ENCODE results near the gene ITM2C. TPM values are rescaled to one million over a fixed set of nuclear protein-coding genes. Genes with fewer than 3 reads are reported as not detected.

ITM2C gene
- total RNA-seq, 2 experiments from 2014 or later: 65.1 to 115 TPM

GRCh38 chr2:230924470-230925341, 60.0 kb downstream of the ITM2C start, which contains the start of gene GPR55:
Gene GPR55, minus strand, starts transcription at chr2:230925242. Its CDS starts 14,280 bp downstream, at chr2:230910962.
- Mint-ChIP-seq H3K27me3 (peaks cover 10% of the 10 kb centered on the region), H3K4me3 (peak within 1 kb of the TSS; percentile 83), H3K9me3 (ENCODE audit: low read depth) (no peaks in the 10 kb centered on the region), H3K27ac (peak within 1 kb of the TSS; percentile 96), H3K36me3 (peaks cover 2% of the 10 kb centered on the region), H3K4me1 (peaks cover 59% of the 10 kb centered on the region)
- ATAC-seq (peak; percentile 54), DNase-seq (peak; percentile 86)
- CTCF ChIA-PET: interaction anchor here (0.9 to 8.8 kb wide), 31 partner anchors 9 to 128 kb away, joined by 3 to 190 read pairs (median 5); partner anchors contain the start of gene ITM2C

GRCh38 chr2:230925443-230925878, 60.7 kb downstream of the ITM2C start:
- no peaks in the 10 kb centered on the region for H3K9me3 Mint-ChIP-seq (ENCODE audit: low read depth)
- peaks cover 58% of the 10 kb centered on the region for H3K4me1 Mint-ChIP-seq
- ATAC-seq: peak; percentile 13
- CTCF ChIA-PET: interaction anchor here (0.7 to 8.8 kb wide), 17 partner anchors 8 to 128 kb away, joined by 3 to 190 read pairs (median 5); no protein-coding TSS in a partner anchor
- DNase-seq: no peak
- peaks cover 10% of the 10 kb centered on the region for H3K27me3 Mint-ChIP-seq
- H3K36me3 Mint-ChIP-seq: peaks cover 2% of the 10 kb centered on the region
- H3K27ac Mint-ChIP-seq: peak overlapping the region; percentile 96
- H3K4me3 Mint-ChIP-seq: peak overlapping the region; percentile 83

GRCh38 chr2:230925879-230926765, 61.4 kb downstream of the ITM2C start:
- peak overlapping the region; percentile 83 for H3K4me3 Mint-ChIP-seq
- H3K4me1 Mint-ChIP-seq: peaks cover 59% of the 10 kb centered on the region
- H3K9me3 Mint-ChIP-seq (ENCODE audit: low read depth): no peaks in the 10 kb centered on the region
- CTCF ChIA-PET: interaction anchor here (0.7 to 8.8 kb wide), 11 partner anchors 12 to 127 kb away, joined by 3 to 190 read pairs (median 5); no protein-coding TSS in a partner anchor
- peaks cover 10% of the 10 kb centered on the region for H3K27me3 Mint-ChIP-seq
- H3K36me3 Mint-ChIP-seq: peaks cover 2% of the 10 kb centered on the region
- DNase-seq (peak; percentile 61), ATAC-seq (peak; percentile 29)
- peak overlapping the region; percentile 96 for H3K27ac Mint-ChIP-seq

- ATAC-seq (no peak), DNase-seq (peak; percentile 38)
- H3K4me3 Mint-ChIP-seq: no peak overlapping the region
- H3K36me3 Mint-ChIP-seq: peaks cover 2% of the 10 kb centered on the region
- peaks cover 16% of the 10 kb centered on the region for H3K27me3 Mint-ChIP-seq
- H3K9me3 Mint-ChIP-seq (ENCODE audit: low read depth): no peaks in the 10 kb centered on the region
- H3K27ac Mint-ChIP-seq: peak overlapping the region; percentile 29
- peaks cover 57% of the 10 kb centered on the region for H3K4me1 Mint-ChIP-seq
- CTCF ChIA-PET: interaction anchor here (0.9 to 8.8 kb wide), 7 partner anchors 15 to 77 kb away, joined by 3 to 190 read pairs (median 5); no protein-coding TSS in a partner anchor
Measured at GRCh38 chr2:230927711-230928341, 63.1 kb downstream of the ITM2C start.

Other genes with a start within 250 kb of the ITM2C start
- 100 to 1,000 TPM; 148 to 174 TPM for gene CAB39, start 152.1 kb upstream of the ITM2C start, total RNA-seq
- 10 to 100 TPM; 42.1 to 58.8 TPM for gene GPR55, start 60.3 kb downstream of the ITM2C start, total RNA-seq
- gene SPATA3, start 131.2 kb downstream of the ITM2C start, total RNA-seq: 1 to 10 TPM in 1 of 2 experiments, under 1 TPM in 1; 0.44 to 1.2 TPM
- gene C2orf72, start 172.6 kb downstream of the ITM2C start, total RNA-seq: under 1 TPM in 1 of 2 experiments, not detected in 1; 0.18 TPM
- gene PSMD1, start 191.9 kb downstream of the ITM2C start, total RNA-seq: 100 to 1,000 TPM in 1 of 2 experiments, 10 to 100 TPM in 1; 89.1 to 128 TPM

Data from activated CD8-positive, alpha-beta memory T cell treated with anti-CD3 and anti-CD28 coated beads, Interleukin-2, amount 10 ng/mL, durations not matched to agents 7 days and 5 days (primary cell).